Thoracic aorta (tissue), 2 donors: ENCODE data around the gene GNPDA2. TPM values are rescaled to one million over a fixed set of nuclear protein-coding genes. Genes with fewer than 3 reads are reported as not detected.

ENCODE experiments used
- ATAC-seq: fragments of 150-250 bp; one replicate; pipeline ENCODE4 v1.8.0; 2017; ENCODE audit warnings: low read depth; ENCODE audit not compliant: insufficient number of reproducible peaks, low FRiP score
- DNase-seq: peaks from one replicate; pipeline ENCODE4 v3.0.0-alpha.2; 2020; ENCODE audit warnings: low spot score
- H3K27ac ChIP-seq, 2 donors: fragments of 200-600 bp; sonication (generic); 1 replicate in 1 of 2; 2 replicates in 1 of 2; pipeline ENCODE4 v1.5.1; 2016; ENCODE audit warnings: mild to moderate bottlenecking in 2 of 2, moderate library complexity in 2 of 2
- H3K27me3 ChIP-seq: fragments of 200-600 bp; sonication (generic); replicated peaks from 2 replicates; pipeline ENCODE4 v1.6.0; 2016; ENCODE audit warnings: mild to moderate bottlenecking; ENCODE audit not compliant: insufficient read depth
- H3K36me3 ChIP-seq: fragments of 200-600 bp; sonication (generic); one replicate; pipeline ENCODE4 v1.5.1; 2016
- H3K4me1 ChIP-seq, 2 donors: fragments of 200-600 bp; sonication (generic); 1 replicate in 1 of 2; 2 replicates in 1 of 2; pipeline versions ENCODE4 v1.5.1 to v1.6.0; 2016; ENCODE audit warnings: low read depth in 2 of 2, mild to moderate bottlenecking in 1 of 2; ENCODE audit not compliant: control insufficient read depth in 1 of 2
- H3K4me3 ChIP-seq: fragments of 200-600 bp; sonication (generic); 2 replicates; pipeline ENCODE4 v1.5.1; 2016; ENCODE audit warnings: mild to moderate bottlenecking
- H3K9me3 ChIP-seq: fragments of 200-600 bp; sonication (generic); 2 replicates; pipeline ENCODE4 v1.5.1; 2016
- CTCF ChIP-seq: fragments of 200-600 bp; sonication (generic); IDR thresholded peaks from one replicate; pipeline ENCODE4 v1.5.1; 2019; ENCODE audit warnings: antibody characterized with exemption
- total RNA-seq, 2 donors: library from RNA; depleted of rRNA; stranded (reverse); fragments of >200 nt; gene quantifications; one replicate each; pipeline versions ENCODE4 v1.1.0 to v1.2.3, GENCODE V29; 2016

Gene GNPDA2
- total RNA-seq, 2 donors from 2014 or later, result 11.6 to 15.3 TPM

- ATAC-seq (no peak), DNase-seq (no peak)
- no peak for TF ChIP-seq CTCF
- Histone ChIP-seq H3K9me3 (no peaks in the 10 kb centered on the region), H3K4me3 (no peak overlapping the region), H3K4me1 (no peaks in the 10 kb centered on the region), H3K27ac (no peak overlapping the region), H3K27me3 (no peaks in the 10 kb centered on the region), H3K36me3 (no peaks in the 10 kb centered on the region)
These were observed 35.0 kb upstream of the GNPDA2 start for GRCh38 chr4:44761306-44761705.

GRCh38 chr4:44760142-44760898 is 34.0 kb upstream of the GNPDA2 start:
- Histone ChIP-seq H3K9me3 (no peaks in the 10 kb centered on the region), H3K36me3 (no peaks in the 10 kb centered on the region), H3K27ac (no peak overlapping the region), H3K4me1 (no peaks in the 10 kb centered on the region), H3K27me3 (no peaks in the 10 kb centered on the region), H3K4me3 (no peak overlapping the region)
- DNase-seq (no peak), ATAC-seq (no peak)
- peak; percentile 48 for TF ChIP-seq CTCF

- TF ChIP-seq CTCF, result no peak
- H3K9me3 ChIP-seq, result no peaks in the 10 kb centered on the region
- ATAC-seq (no peak), DNase-seq (no peak)
- H3K4me1 ChIP-seq, result no peaks in the 10 kb centered on the region
- no peak overlapping the region for H3K4me3 ChIP-seq
- H3K36me3 ChIP-seq, result no peaks in the 10 kb centered on the region
- H3K27ac ChIP-seq, result no peak overlapping the region
- no peaks in the 10 kb centered on the region for H3K27me3 ChIP-seq
These were observed 30.2 kb upstream of the GNPDA2 start for GRCh38 chr4:44756559-44756958.

DNA sequence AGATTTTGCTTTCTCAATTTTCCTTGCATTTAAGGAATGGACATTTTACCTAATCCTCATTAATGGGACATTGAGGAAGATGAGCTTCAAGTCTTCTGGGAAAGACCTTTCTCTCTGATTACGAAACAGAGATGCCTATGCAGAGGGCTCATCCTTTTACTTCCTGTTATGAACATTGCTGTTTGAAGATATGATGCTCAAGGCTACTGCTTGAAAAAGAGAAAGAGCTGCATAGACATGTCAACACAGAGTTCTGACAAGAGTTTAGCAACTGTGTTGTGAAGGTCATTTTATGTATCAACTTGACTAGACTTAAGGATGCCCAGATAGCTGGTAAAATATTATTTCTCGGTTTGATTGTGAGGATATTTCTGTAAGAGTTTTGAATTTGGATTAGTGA is 13.8 kb upstream of the GNPDA2 start:
- ATAC-seq (no peak), DNase-seq (no peak)
- no peaks in the 10 kb centered on the region for H3K36me3 ChIP-seq
- no peak overlapping the region for H3K27ac ChIP-seq
- TF ChIP-seq CTCF, result no peak
- H3K4me3 ChIP-seq, result no peak overlapping the region
- H3K4me1 ChIP-seq, result no peaks in the 10 kb centered on the region
- no peaks in the 10 kb centered on the region for H3K9me3 ChIP-seq
- H3K27me3 ChIP-seq, result no peaks in the 10 kb centered on the region

- no peaks in the 10 kb centered on the region for H3K27me3 ChIP-seq
- H3K9me3 ChIP-seq, result no peaks in the 10 kb centered on the region
- TF ChIP-seq CTCF, result no peak
- DNase-seq (no peak), ATAC-seq (no peak)
- no peak overlapping the region for H3K4me3 ChIP-seq
- no peaks in the 10 kb centered on the region for H3K36me3 ChIP-seq
- H3K4me1 ChIP-seq, result no peaks in the 10 kb centered on the region
- H3K27ac ChIP-seq, result no peak overlapping the region
These were observed 12.3 kb upstream of the GNPDA2 start for GRCh38 chr4:44738615-44739014.
